OCI-LY3 (cell line): ENCODE measurements around the gene FSIP1.

Source experiments
- H2AFZ ChIP-seq: fragments of 200-600, 300-600 bp; shearing (Covaris generic); 2 replicates; pipeline ENCODE4 v1.6.0; 2014; ENCODE audit warnings: antibody characterized with exemption, low read depth, low read length
- H3K27ac ChIP-seq: fragments of 200-600, 300-600 bp; sonication (generic); 2 replicates; pipeline ENCODE4 v1.5.1; 2014; ENCODE audit warnings: mild to moderate bottlenecking, low read length, moderate library complexity, mixed read lengths
- H3K27me3 ChIP-seq: fragments of 200-600, 300-600 bp; sonication (generic); 2 replicates; pipeline ENCODE4 v1.6.1; 2014; ENCODE audit warnings: low read depth, low read length, mixed read lengths
- H3K36me3 ChIP-seq: fragments of 200-600, 300-600 bp; sonication (generic); replicated peaks from 2 replicates; pipeline ENCODE3; 2014; ENCODE audit warnings: low read depth, low read length, mixed read lengths
- H3K4me1 ChIP-seq: fragments of 300-600, 200-600 bp; sonication (generic); 2 replicates; pipeline ENCODE4 v1.6.1; 2014; ENCODE audit warnings: low read length, mixed read lengths
- H3K4me2 ChIP-seq: fragments of 200-600, 300-600 bp; sonication (generic); 2 replicates; pipeline ENCODE4 v1.6.1; 2014; ENCODE audit warnings: low read length, mixed read lengths
- H3K4me3 ChIP-seq: fragments of 300-600, 200-600 bp; sonication (generic); 2 replicates; pipeline ENCODE4 v1.5.1; 2014; ENCODE audit warnings: antibody characterized with exemption, mild to moderate bottlenecking, low read length, moderate library complexity
- H3K79me2 ChIP-seq: fragments of 300-600, 200-600 bp; shearing (Covaris generic); 2 replicates; pipeline ENCODE4 v1.6.1; 2014; ENCODE audit warnings: mild to moderate bottlenecking, low read length, mixed read lengths
- H3K9ac ChIP-seq: fragments of 300-600, 200-600 bp; shearing (Covaris generic); 2 replicates; pipeline ENCODE4 v1.6.0; 2014; ENCODE audit warnings: mild to moderate bottlenecking, low read length, moderate library complexity
- H3K9me3 ChIP-seq: fragments of 200-600, 300-600 bp; shearing (Covaris generic); 2 replicates; pipeline ENCODE4 v1.6.1; 2014; ENCODE audit warnings: low read length, mixed read lengths; ENCODE audit not compliant: insufficient read depth
- H4K20me1 ChIP-seq: fragments of 200-600, 300-600 bp; sonication (generic); 2 replicates; pipeline ENCODE4 v1.6.1; 2016; ENCODE audit warnings: low read length, mixed read lengths; ENCODE audit not compliant: insufficient read depth
- CTCF ChIP-seq: fragments of 200-600, 300-600 bp; sonication (generic); IDR thresholded peaks from 2 replicates; pipeline ENCODE4 v1.5.1; 2014; ENCODE audit warnings: antibody characterized with exemption, low read length, low read depth
- EZH2phosphoT487 ChIP-seq: fragments of 200-600 bp; shearing (Covaris generic); IDR thresholded peaks from 2 replicates; pipeline ENCODE4 v1.6.1; 2018; ENCODE audit warnings: antibody characterized with exemption, mixed run types, low read depth

FSIP1 gene

GRCh38 chr15:39588531-39589192 is 194.0 kb downstream of the FSIP1 start:
- Histone ChIP-seq H3K4me2 (no peak overlapping the region), H3K27ac (no peak overlapping the region), H3K27me3 (no peaks in the 10 kb centered on the region), H2AFZ (no peak overlapping the region), H3K79me2 (no peaks in the 10 kb centered on the region), H3K9me3 (no peaks in the 10 kb centered on the region), H3K4me1 (peaks cover under 1% of the 10 kb centered on the region; the same call in 1 of the 2 replicates), H3K36me3 (no peaks in the 10 kb centered on the region), H4K20me1 (no peaks in the 10 kb centered on the region), H3K4me3 (no peak overlapping the region), H3K9ac (no peak overlapping the region)
- TF ChIP-seq EZH2phosphoT487 (no peak), CTCF (no peak)

GRCh38 chr15:39587731-39588530 is 194.7 kb downstream of the FSIP1 start:
- no peaks in the 10 kb centered on the region for H3K36me3 ChIP-seq

GRCh38 chr15:39587096-39587721 is 195.4 kb downstream of the FSIP1 start:
- no peaks in the 10 kb centered on the region for H4K20me1 ChIP-seq
- no peak overlapping the region for H3K9ac ChIP-seq
- no peak for TF ChIP-seq EZH2phosphoT487
- TF ChIP-seq CTCF: no peak
- H3K27me3 ChIP-seq: no peaks in the 10 kb centered on the region
- H3K4me1 ChIP-seq: no peaks in the 10 kb centered on the region
- H3K9me3 ChIP-seq: no peaks in the 10 kb centered on the region
- no peak overlapping the region for H2AFZ ChIP-seq
- no peak overlapping the region for H3K4me3 ChIP-seq
- H3K36me3 ChIP-seq: no peaks in the 10 kb centered on the region
- H3K27ac ChIP-seq: no peak overlapping the region
- no peaks in the 10 kb centered on the region for H3K79me2 ChIP-seq
- no peak overlapping the region for H3K4me2 ChIP-seq

More at GRCh38 chr15:39587731-39588530, 194.7 kb downstream of the FSIP1 start:
- H3K27me3 ChIP-seq: no peaks in the 10 kb centered on the region
- no peaks in the 10 kb centered on the region for H3K4me1 ChIP-seq
- H3K27ac ChIP-seq: no peak overlapping the region
- no peak for TF ChIP-seq EZH2phosphoT487
- TF ChIP-seq CTCF: no peak
- no peaks in the 10 kb centered on the region for H3K9me3 ChIP-seq
- no peak overlapping the region for H3K9ac ChIP-seq
- no peak overlapping the region for H3K4me2 ChIP-seq
- H2AFZ ChIP-seq: no peak overlapping the region
- no peaks in the 10 kb centered on the region for H4K20me1 ChIP-seq
- H3K79me2 ChIP-seq: no peaks in the 10 kb centered on the region
- no peak overlapping the region for H3K4me3 ChIP-seq

GRCh38 chr15:39586387-39587095 is 196.1 kb downstream of the FSIP1 start:
- no peaks in the 10 kb centered on the region for H3K27me3 ChIP-seq
- no peaks in the 10 kb centered on the region for H3K79me2 ChIP-seq
- H2AFZ ChIP-seq: no peak overlapping the region
- H3K9ac ChIP-seq: no peak overlapping the region
- no peak overlapping the region for H3K27ac ChIP-seq
- no peaks in the 10 kb centered on the region for H4K20me1 ChIP-seq
- TF ChIP-seq EZH2phosphoT487: no peak
- TF ChIP-seq CTCF: no peak
- H3K4me1 ChIP-seq: no peaks in the 10 kb centered on the region
- no peaks in the 10 kb centered on the region for H3K36me3 ChIP-seq
- no peak overlapping the region for H3K4me3 ChIP-seq
- H3K9me3 ChIP-seq: no peaks in the 10 kb centered on the region
- H3K4me2 ChIP-seq: no peak overlapping the region
